ENCODE results near the gene SENP5.
"Not testable (repeated sequence)": the region's sequence is repeated elsewhere in the genome, so short reads cannot be mapped to it uniquely, and the experiment has no call there.

SENP5 gene

DNA sequence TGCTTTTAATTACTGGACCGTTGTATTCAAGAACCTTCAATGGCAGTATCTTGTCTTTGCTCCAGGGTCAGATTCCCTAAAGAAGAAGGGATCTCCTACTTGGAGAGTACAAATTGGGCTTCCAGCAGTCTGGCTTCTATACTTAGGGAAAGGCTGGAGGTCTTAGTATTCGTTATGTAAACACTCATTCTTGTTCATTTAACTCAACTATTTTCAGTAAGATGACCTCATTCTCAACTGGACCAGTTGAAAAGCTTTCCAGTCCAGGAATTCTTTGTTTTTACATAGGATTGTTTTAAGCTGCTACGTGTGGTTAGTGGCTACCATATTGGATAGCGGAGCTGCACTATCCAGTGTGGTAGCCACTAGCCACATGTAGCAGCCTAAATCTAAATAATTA lies 4.6 kb downstream of the SENP5 start:
- no peak for DNase-seq (ENCODE audit: low read depth)
- TF ChIP-seq, protein P1, sequence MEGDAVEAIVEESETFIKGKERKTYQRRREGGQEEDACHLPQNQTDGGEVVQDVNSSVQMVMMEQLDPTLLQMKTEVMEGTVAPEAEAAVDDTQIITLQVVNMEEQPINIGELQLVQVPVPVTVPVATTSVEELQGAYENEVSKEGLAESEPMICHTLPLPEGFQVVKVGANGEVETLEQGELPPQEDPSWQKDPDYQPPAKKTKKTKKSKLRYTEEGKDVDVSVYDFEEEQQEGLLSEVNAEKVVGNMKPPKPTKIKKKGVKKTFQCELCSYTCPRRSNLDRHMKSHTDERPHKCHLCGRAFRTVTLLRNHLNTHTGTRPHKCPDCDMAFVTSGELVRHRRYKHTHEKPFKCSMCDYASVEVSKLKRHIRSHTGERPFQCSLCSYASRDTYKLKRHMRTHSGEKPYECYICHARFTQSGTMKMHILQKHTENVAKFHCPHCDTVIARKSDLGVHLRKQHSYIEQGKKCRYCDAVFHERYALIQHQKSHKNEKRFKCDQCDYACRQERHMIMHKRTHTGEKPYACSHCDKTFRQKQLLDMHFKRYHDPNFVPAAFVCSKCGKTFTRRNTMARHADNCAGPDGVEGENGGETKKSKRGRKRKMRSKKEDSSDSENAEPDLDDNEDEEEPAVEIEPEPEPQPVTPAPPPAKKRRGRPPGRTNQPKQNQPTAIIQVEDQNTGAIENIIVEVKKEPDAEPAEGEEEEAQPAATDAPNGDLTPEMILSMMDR (IDR thresholded peaks at IDR 0.05; ENCODE audit: insufficient read depth, low read depth, low read length, missing control alignments) = no peak
- no peak overlapping the region for H3K4me3 ChIP-seq (ENCODE audit: low read depth, low read length)

DNA sequence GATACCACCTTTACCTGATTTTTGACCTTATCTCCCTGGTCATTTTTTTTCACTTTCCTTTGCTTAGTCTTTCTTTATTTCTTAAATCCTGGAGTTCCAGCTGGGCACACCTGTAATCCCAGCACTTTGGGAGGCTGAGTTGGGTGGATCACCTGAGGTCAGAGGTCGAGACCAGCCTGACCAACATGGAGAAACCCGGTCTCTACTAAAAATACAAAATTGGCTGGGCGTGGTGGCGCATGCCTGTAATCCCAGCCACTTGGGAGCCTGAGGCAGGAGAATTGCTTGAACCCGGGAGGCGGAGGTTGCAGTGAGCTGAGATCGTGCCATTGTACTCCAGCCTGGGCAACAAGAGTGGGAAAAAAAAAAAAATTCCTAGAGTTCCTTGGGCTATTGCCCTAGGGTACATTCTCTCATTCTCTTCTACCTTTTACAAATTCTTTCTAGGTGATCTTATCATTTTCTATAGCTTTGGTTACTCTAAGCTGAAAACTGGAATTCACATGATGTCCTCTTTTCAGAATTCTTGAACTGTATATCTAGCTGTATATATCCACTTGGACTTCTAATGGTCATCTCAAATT lies 6.9 kb downstream of the SENP5 start:
- not testable (repeated sequence) for DNase-seq (ENCODE audit: low read depth); H3K4me3 ChIP-seq (ENCODE audit: low read depth, low read length)

DNA sequence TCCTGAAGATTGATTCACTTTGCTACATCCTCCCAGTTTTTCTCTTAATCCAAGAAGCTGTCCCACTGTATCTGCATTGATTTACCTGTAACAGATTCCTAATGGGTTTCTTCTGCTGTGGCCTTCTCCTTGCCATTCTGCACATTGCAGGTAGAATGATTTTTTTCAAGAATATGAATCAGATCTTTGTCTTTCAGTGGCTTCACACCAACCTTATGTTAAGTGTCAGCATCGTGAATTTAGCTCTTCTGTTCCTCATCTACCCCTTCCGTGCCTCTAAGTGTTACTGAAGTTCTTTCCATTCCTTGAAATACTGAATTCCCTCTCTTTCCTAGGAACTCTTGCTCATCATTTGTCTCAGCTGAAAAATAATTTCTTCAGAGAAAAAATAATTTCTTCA lies 7.5 kb downstream of the SENP5 start:
- no peak for DNase-seq (ENCODE audit: low read depth)
- TF ChIP-seq, protein P1 (IDR thresholded peaks at IDR 0.05; ENCODE audit: insufficient read depth, low read depth, low read length, missing control alignments) = no peak
- H3K4me3 ChIP-seq (ENCODE audit: low read depth, low read length) = no peak overlapping the region

DNA sequence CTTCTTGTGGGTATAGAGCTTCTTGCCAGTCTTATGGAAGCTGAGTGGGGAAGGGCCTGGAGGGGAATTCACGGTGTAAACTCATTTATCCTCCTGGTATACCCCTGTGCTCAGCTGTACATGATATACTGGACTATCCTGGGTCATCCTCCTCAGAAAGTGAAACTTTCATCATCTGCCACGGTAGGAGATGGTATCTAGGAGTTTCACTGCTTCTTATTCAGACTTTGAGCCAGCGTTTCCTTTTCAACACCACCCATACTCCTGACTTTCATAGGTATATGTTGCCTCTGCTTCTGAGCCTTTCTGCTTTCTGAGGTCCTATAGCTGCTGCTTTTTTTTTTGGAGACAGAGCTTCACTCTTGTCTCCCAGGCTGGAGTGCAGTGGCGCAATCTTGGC lies 15.6 kb downstream of the SENP5 start:
- DNase-seq (ENCODE audit: low read depth) = peak; percentile 59
- TF ChIP-seq, protein P1 (IDR thresholded peaks at IDR 0.05; ENCODE audit: insufficient read depth, low read depth, low read length, missing control alignments) = no peak
- peak overlapping the region; percentile 4 for H3K4me3 ChIP-seq (ENCODE audit: low read depth, low read length)

DNA sequence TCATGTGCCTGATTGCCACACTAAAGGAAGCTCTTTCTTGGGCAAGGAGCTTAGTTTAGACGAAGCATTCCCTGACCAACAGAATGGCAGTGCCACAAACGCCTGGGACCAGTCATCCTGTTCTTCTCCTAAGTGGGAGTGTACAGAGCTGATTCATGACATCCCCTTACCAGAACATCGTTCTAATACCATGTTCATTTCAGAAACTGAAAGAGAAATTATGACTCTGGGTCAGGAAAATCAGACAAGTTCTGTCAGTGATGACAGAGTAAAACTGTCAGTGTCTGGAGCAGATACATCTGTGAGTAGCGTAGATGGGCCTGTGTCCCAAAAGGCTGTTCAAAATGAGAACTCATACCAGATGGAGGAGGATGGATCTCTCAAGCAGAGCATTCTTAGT lies 18.4 kb downstream of the SENP5 start:
- TF ChIP-seq, protein P1 (IDR thresholded peaks at IDR 0.05; ENCODE audit: insufficient read depth, low read depth, low read length, missing control alignments) = no peak
- peak; percentile 24 for DNase-seq (ENCODE audit: low read depth)
- H3K4me3 ChIP-seq (ENCODE audit: low read depth, low read length) = no peak overlapping the region

DNA sequence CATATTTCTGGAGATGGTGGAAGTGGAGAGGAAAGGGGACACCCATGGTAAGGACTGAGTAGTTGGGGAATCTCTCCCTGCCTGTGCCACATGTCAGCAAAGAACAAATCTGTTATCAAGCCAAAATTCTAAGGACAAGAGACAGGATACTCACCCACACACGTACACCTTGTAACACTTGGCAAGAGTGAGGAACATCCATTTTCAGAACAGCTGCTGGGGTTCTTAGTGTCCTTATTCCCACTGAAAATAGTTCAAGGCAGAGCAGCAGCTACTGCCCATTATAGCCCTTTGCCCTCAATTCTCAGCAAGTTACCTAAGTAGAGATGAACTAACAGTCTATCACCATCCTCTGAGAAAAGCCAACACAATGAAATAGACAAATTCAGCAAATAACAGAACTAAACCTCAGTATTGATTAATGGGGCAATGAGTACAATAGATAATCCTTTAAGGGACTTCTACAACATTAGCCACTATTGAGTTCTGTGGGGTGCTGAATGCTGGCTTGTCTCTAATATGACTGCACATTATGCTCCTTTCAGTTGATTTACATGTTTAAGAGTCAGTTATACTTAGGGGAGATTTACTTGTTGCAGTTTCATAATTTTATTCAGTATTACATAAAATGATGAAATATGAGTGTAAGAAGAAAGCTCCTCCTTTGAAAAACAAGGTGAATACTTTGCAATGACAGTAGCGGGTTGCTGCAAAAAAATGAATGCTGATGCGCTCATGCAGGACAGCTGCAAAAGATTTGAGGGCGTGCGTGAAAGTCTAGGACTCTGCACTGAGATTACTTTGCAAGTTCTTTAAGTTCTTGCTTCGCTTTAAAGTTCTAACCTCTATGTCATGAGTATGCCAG lies 22.4 kb downstream of the SENP5 start:
- DNase-seq (ENCODE audit: low read depth) = no peak
- no peak overlapping the region for H3K4me3 ChIP-seq (ENCODE audit: low read depth, low read length)
- TF ChIP-seq, protein P1 (IDR thresholded peaks at IDR 0.05; ENCODE audit: insufficient read depth, low read depth, low read length, missing control alignments) = no peak

DNA sequence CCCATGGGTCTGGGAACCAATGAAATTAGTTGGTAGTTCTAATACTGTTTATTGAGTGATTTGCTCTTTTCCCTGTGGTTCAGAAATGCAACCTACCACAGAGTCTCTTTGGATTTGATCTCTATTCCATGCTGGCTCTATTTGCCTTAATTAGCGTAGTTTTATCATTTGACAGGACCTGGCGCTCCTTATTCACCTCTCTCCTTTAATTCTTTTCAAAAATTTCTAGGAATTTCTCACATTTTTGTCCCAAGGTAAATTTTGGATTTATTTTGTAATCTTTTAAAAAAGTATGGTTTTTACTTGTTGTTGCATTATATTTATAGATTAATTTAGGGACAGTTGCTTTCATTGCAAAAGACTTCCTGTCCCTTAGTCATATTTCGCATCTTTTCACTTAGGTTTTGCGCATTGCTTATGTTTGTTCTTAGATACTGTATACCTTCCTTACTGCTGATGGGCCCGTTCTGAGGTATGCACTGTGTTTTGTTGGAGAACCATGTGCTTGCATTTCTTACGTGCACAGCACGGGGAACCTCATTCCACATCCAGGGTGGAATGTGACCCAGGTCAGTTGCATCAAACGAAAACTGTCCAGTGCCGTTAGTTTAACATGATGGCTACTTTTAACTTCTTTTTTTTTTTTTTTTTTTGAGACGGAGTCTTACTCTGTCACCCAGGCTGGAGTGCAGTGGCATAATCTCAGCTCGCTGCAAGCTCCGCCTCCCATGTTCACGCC lies 27.0 kb downstream of the SENP5 start:
- TF ChIP-seq, protein P1 (IDR thresholded peaks at IDR 0.05; ENCODE audit: insufficient read depth, low read depth, low read length, missing control alignments) = no peak
- no peak overlapping the region for H3K4me3 ChIP-seq (ENCODE audit: low read depth, low read length)
- DNase-seq (ENCODE audit: low read depth) = no peak

Measured in GM12865 (cell line).